Measurements from ENCODE around the gene ZIC5.

- TF ChIP-seq CTCF (IDR thresholded peaks at IDR 0.05) (no peak), POLR2A (IDR thresholded peaks at IDR 0.05) (no peak)
Observed at GRCh38 chr13:99967498-99967868, 4.1 kb downstream of the ZIC5 start.
